NCI-H524 (cell line): ENCODE measurements around the gene CARMIL3.
"Not testable (repeated sequence)": the region's sequence is repeated elsewhere in the genome, so short reads cannot be mapped to it uniquely, and the experiment has no call there.

Experiments used
- DNase-seq, 2 experiments: peaks; one replicate each; lab custom pipeline; 2025; lab: John Stamatoyannopoulos, UW

The CARMIL3 gene

DNA sequence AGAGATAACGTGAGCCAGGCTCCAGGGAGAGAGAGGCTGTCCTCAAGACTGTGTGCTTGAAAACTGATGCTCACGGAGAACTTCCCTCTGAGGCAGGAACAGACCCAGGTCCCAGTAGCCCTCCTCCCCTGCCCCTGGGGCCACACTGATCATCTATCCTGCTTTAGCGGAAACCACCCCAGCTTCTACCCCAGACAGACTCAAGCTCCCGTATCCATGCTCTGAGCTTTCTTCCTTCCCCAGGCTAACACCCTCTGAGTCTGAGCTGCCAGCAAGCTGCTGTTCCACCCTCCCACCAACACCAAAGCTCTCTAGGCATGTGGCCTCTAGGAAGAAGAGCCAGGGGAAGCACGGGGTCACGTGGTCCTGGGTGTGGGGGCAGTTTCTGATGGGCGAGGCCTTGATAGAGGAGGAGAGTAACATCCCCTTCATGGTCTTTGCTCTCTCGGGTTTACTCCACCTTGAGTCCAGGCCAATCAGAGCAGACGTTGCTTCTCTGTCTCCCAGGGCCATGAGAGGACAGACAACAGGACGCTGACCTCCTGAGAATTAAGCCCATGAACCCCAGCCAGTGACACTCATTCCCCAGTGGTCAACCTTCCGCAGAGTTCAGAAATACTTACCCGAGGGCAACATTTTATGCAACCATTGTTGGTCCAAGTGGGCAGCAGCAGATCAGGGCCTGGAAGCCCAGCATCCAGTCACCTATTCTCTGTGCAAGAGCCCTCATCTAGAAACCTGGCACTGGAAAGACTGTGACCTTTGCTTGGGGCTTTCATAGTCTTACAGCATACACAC, 43.7 kb downstream of the CARMIL3 start:
- peak in 1 of 2 experiments; percentile 51 for DNase-seq

DNA sequence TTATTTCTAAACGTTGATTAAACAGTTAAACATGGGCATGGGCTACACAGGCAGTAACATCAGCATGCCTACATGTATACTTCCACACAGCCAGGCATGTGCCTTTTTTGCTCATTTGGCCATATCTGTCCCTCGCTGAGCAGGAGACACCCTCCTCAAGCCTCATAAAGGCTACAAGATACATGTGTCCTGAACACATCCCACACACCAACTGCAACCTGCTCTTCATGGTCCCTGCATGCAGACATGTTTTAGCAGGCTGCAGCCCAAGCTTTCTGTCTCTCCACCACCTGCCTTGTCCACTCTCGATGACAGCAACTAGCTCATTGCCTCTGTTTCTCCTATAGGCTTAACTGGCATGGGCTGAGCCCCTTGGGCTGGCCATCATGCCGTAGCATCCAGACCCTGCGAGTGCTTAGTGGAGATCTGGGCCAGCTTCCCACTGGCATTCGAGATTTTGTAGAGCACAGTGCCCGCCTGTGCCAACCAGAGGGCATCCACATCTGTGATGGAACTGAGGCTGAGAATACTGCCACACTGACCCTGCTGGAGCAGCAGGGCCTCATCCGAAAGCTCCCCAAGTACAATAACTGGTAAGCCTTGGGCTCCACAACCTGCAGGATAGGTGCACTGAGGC, 44.9 kb downstream of the CARMIL3 start:
- DNase-seq = no peak

GRCh38 chr14:24098229-24098926, 46.6 kb downstream of the CARMIL3 start:
- DNase-seq = no peak

GRCh38 chr14:24098927-24099813, 47.4 kb downstream of the CARMIL3 start:
- no peak for DNase-seq

DNA sequence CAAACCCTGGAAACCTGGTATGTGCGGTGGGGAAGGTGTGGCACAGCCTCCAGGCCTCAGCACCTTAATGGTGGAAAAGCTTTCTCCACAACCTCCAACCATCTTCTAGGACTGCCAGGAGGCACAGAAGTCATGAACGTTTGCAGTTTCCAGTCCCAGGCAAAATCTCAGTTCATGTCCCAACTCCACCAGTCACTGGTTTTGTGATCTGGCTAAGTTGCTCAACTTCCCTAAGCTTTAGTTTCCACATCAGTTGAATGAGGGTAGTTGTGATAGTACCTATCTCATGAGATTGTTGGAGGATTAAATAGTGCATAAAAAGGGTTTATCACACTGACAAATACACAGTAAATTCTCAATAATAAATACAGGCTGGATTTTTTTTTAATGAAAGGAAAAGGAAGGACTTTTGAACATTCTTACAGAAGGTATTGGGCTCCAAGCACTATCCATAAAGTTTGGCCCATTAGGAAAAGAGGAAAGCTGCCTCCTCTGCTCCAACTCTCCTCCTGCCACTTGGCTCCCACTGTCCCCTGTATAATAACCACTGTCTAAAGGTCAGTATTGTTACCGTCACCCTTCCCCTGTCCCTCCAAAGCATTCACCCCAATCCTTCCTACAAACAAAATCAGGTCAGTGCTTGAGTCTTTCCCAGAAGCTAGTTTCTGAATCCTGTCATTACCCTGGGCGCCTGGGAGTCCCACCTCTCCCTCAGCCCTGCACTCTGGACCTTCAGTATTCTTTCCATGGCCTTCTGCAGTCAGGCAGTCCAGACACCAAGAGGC, 48.6 kb downstream of the CARMIL3 start:
- DNase-seq = no peak

- no peak for DNase-seq
Observed at GRCh38 chr14:24100982-24101494, 49.2 kb downstream of the CARMIL3 start.

GRCh38 chr14:24102357-24103048, 50.7 kb downstream of the CARMIL3 start:
- no peak for DNase-seq

DNA sequence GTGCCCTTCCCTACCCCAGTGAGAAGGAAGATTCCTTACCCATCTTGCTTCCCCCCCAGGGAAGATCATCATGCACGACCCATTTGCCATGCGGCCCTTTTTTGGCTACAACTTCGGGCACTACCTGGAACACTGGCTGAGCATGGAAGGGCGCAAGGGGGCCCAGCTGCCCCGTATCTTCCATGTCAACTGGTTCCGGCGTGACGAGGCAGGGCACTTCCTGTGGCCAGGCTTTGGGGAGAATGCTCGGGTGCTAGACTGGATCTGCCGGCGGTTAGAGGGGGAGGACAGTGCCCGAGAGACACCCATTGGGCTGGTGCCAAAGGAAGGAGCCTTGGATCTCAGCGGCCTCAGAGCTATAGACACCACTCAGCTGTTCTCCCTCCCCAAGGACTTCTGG, 51.6 kb downstream of the CARMIL3 start:
- no peak for DNase-seq

GRCh38 chr14:24105609-24106239, 53.9 kb downstream of the CARMIL3 start:
- DNase-seq = not testable (repeated sequence)

DNA sequence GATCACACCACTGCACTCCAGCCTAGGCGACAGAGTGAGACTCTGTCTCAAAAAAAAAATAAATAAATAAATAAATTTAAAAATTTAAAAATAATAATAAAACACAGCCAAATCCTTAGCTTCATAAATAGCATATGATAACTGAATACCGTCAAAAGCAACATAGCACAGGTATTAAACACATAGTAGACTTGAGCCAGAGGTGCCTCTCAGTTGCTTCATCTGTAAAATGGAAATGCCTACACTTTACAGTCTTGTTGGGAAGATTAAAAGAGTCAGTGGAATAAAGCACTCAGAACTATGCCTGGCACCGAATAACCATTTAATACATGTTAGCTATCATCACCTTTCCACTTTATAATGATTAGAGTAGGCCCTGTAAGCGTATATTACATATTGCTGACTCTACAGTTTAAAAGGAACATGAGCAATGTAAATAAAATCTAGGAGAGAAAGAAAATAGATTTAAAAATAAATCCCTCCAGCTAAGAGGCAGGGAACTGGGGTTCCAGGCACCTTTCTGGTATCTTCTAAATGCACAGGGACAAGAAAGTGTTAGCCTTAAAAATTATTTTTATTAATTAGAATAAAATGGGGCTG, 55.0 kb downstream of the CARMIL3 start:
- no peak for DNase-seq

DNA sequence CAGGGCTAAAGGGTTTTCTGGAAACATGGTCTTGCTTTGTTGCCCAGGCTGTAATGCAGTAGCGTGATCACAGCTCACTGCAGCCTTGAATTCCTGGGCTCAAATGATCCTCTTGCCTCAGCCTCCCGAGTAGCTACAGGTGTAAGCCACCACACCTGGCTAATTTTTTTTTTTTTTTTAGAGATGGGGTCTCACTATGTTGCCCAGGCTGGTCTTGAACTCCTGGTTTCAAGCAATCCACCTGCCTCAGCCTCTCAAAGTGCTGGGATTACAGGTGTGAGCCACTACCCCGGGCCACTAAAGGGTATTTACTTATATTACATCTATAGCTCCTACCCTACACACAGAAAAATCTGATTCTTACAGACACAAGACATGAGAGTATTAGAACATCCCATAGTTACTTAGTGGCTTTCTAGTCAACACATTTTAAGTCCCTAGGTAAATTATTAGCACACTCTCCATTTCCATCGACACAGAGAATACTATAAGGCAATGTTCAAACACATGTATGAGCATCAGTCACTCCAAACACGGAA, 56.6 kb downstream of the CARMIL3 start:
- DNase-seq = no peak

DNA sequence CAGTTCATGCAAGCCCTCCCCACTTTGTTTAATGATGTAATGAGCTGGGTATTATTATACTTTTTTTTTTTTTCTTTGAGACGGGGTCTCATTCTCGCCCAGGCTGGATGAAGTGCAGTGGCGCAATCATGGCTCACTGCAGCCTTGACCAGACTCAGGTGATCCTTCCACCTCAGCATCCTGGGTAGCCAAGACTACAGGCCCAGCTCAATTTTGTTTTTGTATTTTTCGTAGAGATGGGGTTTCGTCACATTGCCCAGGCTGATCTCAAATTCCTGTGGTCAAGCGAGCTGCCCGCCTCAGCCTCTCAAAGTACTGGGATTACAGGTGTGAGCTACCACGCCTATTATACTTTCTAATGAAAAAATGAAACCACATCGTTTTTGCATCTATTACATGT, 58.3 kb downstream of the CARMIL3 start:
- no peak for DNase-seq

DNA sequence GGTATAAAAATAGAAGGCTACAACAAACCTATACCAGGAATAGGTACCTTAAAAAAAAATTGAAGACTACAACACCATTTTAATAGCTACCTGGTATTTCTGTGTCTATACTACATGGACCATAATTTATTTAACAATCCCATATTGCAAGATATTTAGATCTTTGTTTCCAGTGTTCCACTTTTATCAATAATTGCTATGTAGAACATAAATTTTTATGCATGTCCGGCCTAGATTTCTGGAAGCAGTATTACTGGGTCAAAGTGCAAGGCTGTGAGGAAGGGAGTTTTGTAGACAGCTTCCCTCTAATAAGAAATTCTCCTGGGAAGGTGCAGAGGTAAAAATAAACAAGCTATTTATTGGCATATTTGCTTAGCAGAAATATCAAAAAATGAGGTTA, 58.7 kb downstream of the CARMIL3 start:
- DNase-seq = no peak

DNA sequence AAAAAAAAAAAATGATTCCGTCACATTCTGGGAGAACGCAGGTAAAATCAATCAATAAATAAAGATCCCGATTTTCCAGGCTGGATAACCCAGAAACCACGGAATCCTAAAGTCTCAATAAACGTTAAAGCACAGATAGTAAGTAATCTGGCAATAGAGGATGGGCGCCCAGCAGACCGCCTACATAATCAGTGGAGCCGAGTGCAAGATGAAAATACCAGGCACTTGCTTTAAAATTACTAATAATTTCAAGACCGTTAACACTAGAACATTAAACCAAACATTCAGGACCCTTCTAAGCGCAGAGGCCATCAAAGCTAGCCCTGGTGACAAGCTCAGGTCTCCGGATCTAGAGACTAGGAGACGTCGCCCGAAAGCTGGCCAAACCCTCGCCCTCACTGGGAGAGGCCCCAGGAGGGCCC, 61.6 kb downstream of the CARMIL3 start:
- no peak for DNase-seq

DNA sequence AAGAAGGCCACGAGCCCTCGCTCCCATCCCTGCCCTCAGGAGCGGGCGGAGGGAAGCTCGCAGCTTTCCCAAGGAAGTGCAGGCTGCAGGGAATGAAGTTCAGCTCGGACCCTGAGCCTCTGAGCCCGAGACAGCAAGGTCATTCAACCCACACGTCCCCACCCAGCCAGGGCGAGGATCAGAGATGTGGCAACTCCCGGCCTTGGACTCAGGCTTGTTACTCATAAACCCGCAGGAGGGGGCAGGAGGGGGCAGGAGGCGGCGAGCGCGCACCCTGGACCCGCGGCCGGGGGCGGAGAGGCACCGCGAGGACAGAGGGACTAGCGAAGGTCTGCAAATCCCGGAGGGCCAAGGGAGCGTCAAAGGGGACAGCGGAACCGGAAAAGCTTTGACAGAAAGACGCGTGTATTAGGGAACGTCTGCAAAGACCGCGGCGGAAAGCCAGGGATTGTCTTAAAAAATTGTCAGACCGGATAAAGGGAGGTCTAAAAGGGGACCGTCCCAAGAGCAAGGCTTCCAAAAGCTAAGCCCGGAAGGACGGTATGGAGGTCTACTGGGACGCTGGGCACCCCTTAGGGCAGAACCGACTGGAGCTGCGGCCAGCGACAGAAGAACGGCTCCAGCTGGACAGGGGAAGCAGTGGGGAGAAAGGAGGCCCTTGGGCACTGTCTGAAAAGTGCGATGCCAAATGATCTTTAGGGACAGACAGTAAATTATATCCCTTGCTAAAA, 62.2 kb downstream of the CARMIL3 start:
- peak; percentile 97 for DNase-seq

GRCh38 chr14:24114532-24115421, 63.0 kb downstream of the CARMIL3 start, which contains the start of the genes DCAF11 and NRL:
Gene DCAF11 (plus strand): TSS chr14:24114777. CDS start chr14:24115595, 818 bp downstream.
Gene NRL (minus strand): TSS chr14:24114949. CDS start chr14:24082848, 32,101 bp downstream.
- peak; percentile 100 for DNase-seq
